H1 (cell line): ENCODE data around the gene CMSS1. TPM values are rescaled to one million over a fixed set of nuclear protein-coding genes. Genes with fewer than 3 reads are reported as not detected.

ENCODE experiments used
- CTCF ChIA-PET: fragments of 300-600 bp; sonication (Branson Sonifier 250); formaldehyde crosslinking; loops from one replicate; lab custom pipeline; 2021; ENCODE audit not compliant: partially characterized antibody; lab: Charles Lee
- POLR2A ChIA-PET: fragments of 300-600 bp; sonication (Branson Sonifier 250); formaldehyde crosslinking; loops from one replicate; lab custom pipeline; 2021; ENCODE audit warnings: inconsistent platforms; ENCODE audit not compliant: partially characterized antibody; lab: Charles Lee
- DNase-seq, 2 experiments: peaks; one replicate each; pipeline versions ENCODE4 v3.0.0 to v3.0.0-alpha.2; 2010 to 2022; ENCODE audit warnings: low spot score in 2 of 2, low read depth in 1 of 2, mixed read lengths in 1 of 2
- FAIRE-seq: peaks from 2 replicates; lab custom pipeline; 2011; peaks lifted over from hg19 to GRCh38; lab: Jason Lieb, UNC
- H2AFZ ChIP-seq: 2 replicates; pipeline ENCODE4 v1.8.1; 2012; ENCODE audit warnings: low read length, inconsistent platforms
- H2AK5ac ChIP-seq: 2 replicates; pipeline ENCODE4 v1.6.1; 2013; ENCODE audit warnings: low read depth, low read length
- H2BK120ac ChIP-seq: replicated peaks from 2 replicates; pipeline ENCODE3; 2013; ENCODE audit warnings: low read depth, low read length, inconsistent platforms
- H2BK12ac ChIP-seq: 2 replicates; pipeline ENCODE4 v1.6.1; 2013; ENCODE audit warnings: low read depth, low read length
- H2BK15ac ChIP-seq: 2 replicates; pipeline ENCODE4 v1.6.1; 2013; ENCODE audit warnings: low read length
- H2BK20ac ChIP-seq: 2 replicates; pipeline ENCODE4 v1.6.1; 2013; ENCODE audit warnings: low read length
- H2BK5ac ChIP-seq: 2 replicates; pipeline ENCODE4 v1.6.1; 2013; ENCODE audit warnings: low read depth, low read length
- H3K14ac ChIP-seq: 2 replicates; pipeline ENCODE4 v1.6.1; 2013; ENCODE audit warnings: inconsistent platforms; ENCODE audit not compliant: insufficient read length
- H3K18ac ChIP-seq: 2 replicates; pipeline ENCODE4 v1.6.1; 2013; ENCODE audit warnings: low read length; ENCODE audit errors: extremely low read depth
- H3K23ac ChIP-seq: 2 replicates; pipeline ENCODE4 v1.6.1; 2013; ENCODE audit warnings: inconsistent platforms; ENCODE audit not compliant: insufficient read length
- H3K23me2 ChIP-seq: 2 replicates; pipeline ENCODE4 v1.6.1; 2013; ENCODE audit warnings: low read depth, low read length
- H3K27ac ChIP-seq: 2 replicates; pipeline ENCODE4 v1.6.1; 2011; ENCODE audit warnings: low read depth, low read length, inconsistent platforms
- H3K27me3 ChIP-seq, 4 experiments: replicated peaks in 1 of 4; 1 replicate in 1 of 4; 2 replicates in 3 of 4; pipeline versions ENCODE4 v1.6.1 to v1.8.1; 2011 to 2013; ENCODE audit warnings: low read length in 3 of 4, mild to moderate bottlenecking in 3 of 4, inconsistent platforms in 2 of 4, mixed read lengths in 2 of 4, moderate library complexity in 1 of 4; ENCODE audit not compliant: control insufficient read depth in 3 of 4, insufficient read depth in 3 of 4; ENCODE audit errors: extremely low read depth in 1 of 4
- H3K36me3 ChIP-seq, 4 experiments: 2 replicates each; pipeline versions ENCODE4 v1.6.1 to v1.8.1; 2011 to 2013; ENCODE audit warnings: mild to moderate bottlenecking in 4 of 4, low read length in 3 of 4, moderate library complexity in 2 of 4, control low read depth in 1 of 4, inconsistent platforms in 1 of 4; ENCODE audit not compliant: insufficient read depth in 4 of 4, control insufficient read depth in 2 of 4
- H3K4ac ChIP-seq: replicated peaks from 2 replicates; pipeline ENCODE3; 2013; ENCODE audit warnings: low read length, low read depth, mixed read lengths, inconsistent platforms; ENCODE audit not compliant: insufficient read length
- H3K4me1 ChIP-seq, 4 experiments: replicated peaks in 1 of 4; 1 replicate in 1 of 4; 2 replicates in 3 of 4; pipeline versions ENCODE4 v1.6.1 to v1.8.1; 2011 to 2013; ENCODE audit warnings: low read length in 3 of 4, inconsistent platforms in 2 of 4, mixed read lengths in 1 of 4; ENCODE audit not compliant: insufficient read depth in 4 of 4, control insufficient read depth in 3 of 4
- H3K4me2 ChIP-seq, 2 experiments: 2 replicates each; pipeline versions ENCODE4 v1.6.1 to v1.8.1; 2011 to 2013; ENCODE audit warnings: low read depth in 2 of 2, low read length in 2 of 2, control low read depth in 1 of 2, inconsistent platforms in 1 of 2, mild to moderate bottlenecking in 1 of 2; ENCODE audit not compliant: insufficient read depth in 1 of 2
- H3K4me3 ChIP-seq, 4 experiments: fragments of 200-600, 300-600 bp in 1 of 4; sonication (generic), shearing (Covaris generic), sonication (Bioruptor Twin) in 1 of 4; 2 replicates each; pipeline versions ENCODE4 v1.5.1 to v1.8.1; 2011 to 2016; ENCODE audit warnings: low read length in 4 of 4, low read depth in 3 of 4, control low read depth in 2 of 4, inconsistent platforms in 2 of 4, mild to moderate bottlenecking in 2 of 4, mixed read lengths in 1 of 4, moderate library complexity in 1 of 4; ENCODE audit not compliant: insufficient read depth in 2 of 4; ENCODE audit errors: extremely low read depth in 1 of 4
- H3K56ac ChIP-seq: replicated peaks from 2 replicates; pipeline ENCODE3; 2013; ENCODE audit warnings: low read depth, mild to moderate bottlenecking, mixed read lengths, low read length, inconsistent platforms; ENCODE audit not compliant: insufficient read length
- H3K79me1 ChIP-seq: 2 replicates; pipeline ENCODE4 v1.6.1; 2013; ENCODE audit warnings: low read depth, low read length, control low read depth
- H3K79me2 ChIP-seq, 2 experiments: 2 replicates each; pipeline versions ENCODE4 v1.6.1 to v1.8.1; 2012 to 2013; ENCODE audit warnings: low read length in 2 of 2, mild to moderate bottlenecking in 2 of 2, inconsistent platforms in 1 of 2; ENCODE audit not compliant: insufficient read depth in 2 of 2, control insufficient read depth in 1 of 2
- H3K9ac ChIP-seq, 4 experiments: replicated peaks in 1 of 4; 1 replicate in 1 of 4; 2 replicates in 3 of 4; pipeline versions ENCODE4 v1.6.1 to v1.8.1; 2011 to 2013; ENCODE audit warnings: low read depth in 3 of 4, low read length in 3 of 4, control low read depth in 2 of 4, mild to moderate bottlenecking in 2 of 4, moderate library complexity in 2 of 4, inconsistent platforms in 1 of 4; ENCODE audit errors: extremely low read depth in 1 of 4
- H3K9me3 ChIP-seq, 2 experiments: 2 replicates each; pipeline versions ENCODE4 v1.6.1 to v1.8.1; 2012 to 2013; ENCODE audit warnings: mild to moderate bottlenecking in 2 of 2, moderate library complexity in 2 of 2, control low read depth in 1 of 2, inconsistent platforms in 1 of 2, low read depth in 1 of 2, low read length in 1 of 2, mixed read lengths in 1 of 2; ENCODE audit not compliant: insufficient read depth in 2 of 2
- H4K20me1 ChIP-seq, 2 experiments: replicated peaks in 1 of 2; 2 replicates each; pipeline versions ENCODE3 to v1.8.1; 2011 to 2013; ENCODE audit warnings: inconsistent platforms in 2 of 2, low read length in 2 of 2, mild to moderate bottlenecking in 1 of 2; ENCODE audit not compliant: insufficient read depth in 2 of 2, control insufficient read depth in 1 of 2
- H4K5ac ChIP-seq: 2 replicates; pipeline ENCODE4 v1.6.1; 2013; ENCODE audit warnings: low read length, low read depth, mixed read lengths, inconsistent platforms; ENCODE audit not compliant: insufficient read length
- H4K8ac ChIP-seq: 2 replicates; pipeline ENCODE4 v1.8.0; 2013; ENCODE audit warnings: mild to moderate bottlenecking, moderate library complexity, low read length, inconsistent platforms; ENCODE audit not compliant: insufficient read depth; ENCODE audit errors: extremely low read depth
- H4K91ac ChIP-seq: replicated peaks from 2 replicates; pipeline ENCODE3; 2013; ENCODE audit warnings: low read length, mixed read lengths, inconsistent platforms; ENCODE audit not compliant: insufficient read length
- CHD2 ChIP-seq: IDR thresholded peaks from 2 replicates; pipeline ENCODE4 v1.6.1; 2012; ENCODE audit warnings: low read length, improper control_type of control experiment
- MAFK ChIP-seq: IDR thresholded peaks from 2 replicates; pipeline ENCODE4 v1.6.1; 2012; ENCODE audit warnings: low read depth, mild to moderate bottlenecking, improper control_type of control experiment, low read length
- NANOG ChIP-seq: IDR thresholded peaks from 2 replicates; pipeline ENCODE4 v1.6.1; 2011; ENCODE audit warnings: low read length, low read depth, mild to moderate bottlenecking, inconsistent platforms; ENCODE audit not compliant: insufficient read depth, poor library complexity, severe bottlenecking
- POLR2AphosphoS5 ChIP-seq: IDR thresholded peaks from 2 replicates; pipeline ENCODE4 v1.6.1; 2011; ENCODE audit warnings: low read depth, low read length
- SIN3A ChIP-seq, 2 experiments: IDR thresholded peaks in 1 of 2; conservative IDR thresholded peaks in 1 of 2; 2 replicates each; pipeline ENCODE4 v1.6.1; 2011 to 2012; ENCODE audit warnings: low read length in 2 of 2, improper control_type of control experiment in 1 of 2, low read depth in 1 of 2, mild to moderate bottlenecking in 1 of 2
- TAF1 ChIP-seq: IDR thresholded peaks from 2 replicates; pipeline ENCODE4 v1.6.1; 2011; ENCODE audit warnings: mild to moderate bottlenecking, low read depth, low read length
- TBP ChIP-seq: IDR thresholded peaks from 2 replicates; pipeline ENCODE4 v1.6.1; 2011; ENCODE audit warnings: low read depth, low read length, improper control_type of control experiment
- WGBS, 2 experiments: shearing (Covaris generic) in 1 of 2; methylation state at CpG; one replicate each; pipeline versions ENCODE4 v1.1.6 to v1.1.7; 2013 to 2015; ENCODE audit warnings: low lambda C conversion rate in 2 of 2, mixed read lengths in 2 of 2, inconsistent platforms in 1 of 2, low coverage in 1 of 2, missing lambda C conversion rate in 1 of 2; ENCODE audit not compliant: insufficient replicate concordance in 2 of 2, insufficient coverage in 1 of 2, insufficient read length in 1 of 2; ENCODE audit errors: extremely low coverage in 1 of 2, missing lambda C conversion rate in 1 of 2; 5-methylcytosine and 5-hydroxymethylcytosine counted together
- polyA plus RNA-seq, 7 experiments: library from polyadenylated mRNA; depleted of rRNA in 3 of 7; stranded (reverse) in 5 of 7; unstranded in 2 of 7; fragments of >200 nt in 5 of 7; fragments of 200-250 nt in 2 of 7; gene quantifications; 1 replicate in 5 of 7; 2 replicates in 1 of 7; 4 replicates in 1 of 7; pipeline versions ENCODE4 v1.2.1 to v1.2.3, GENCODE V29; 2011 to 2013; ENCODE audit warnings: missing spikeins in 2 of 7, mixed read lengths in 2 of 7
- total RNA-seq: library from RNA; stranded (reverse); fragmentation: NEBNext Ultra II Directional; extraction: Animal tissue kit (Norgen Biotek cat#: 25700); gene quantifications from 2 replicates; pipeline ENCODE4 v1.2.1, GENCODE V29; 2021

The CMSS1 gene
- total and polyA plus RNA-seq, 2 of the 8 experiments (the other 6 are each of a cell fraction or from before 2014, with no cell fraction given), result 15.2 to 75.1 TPM

DNA sequence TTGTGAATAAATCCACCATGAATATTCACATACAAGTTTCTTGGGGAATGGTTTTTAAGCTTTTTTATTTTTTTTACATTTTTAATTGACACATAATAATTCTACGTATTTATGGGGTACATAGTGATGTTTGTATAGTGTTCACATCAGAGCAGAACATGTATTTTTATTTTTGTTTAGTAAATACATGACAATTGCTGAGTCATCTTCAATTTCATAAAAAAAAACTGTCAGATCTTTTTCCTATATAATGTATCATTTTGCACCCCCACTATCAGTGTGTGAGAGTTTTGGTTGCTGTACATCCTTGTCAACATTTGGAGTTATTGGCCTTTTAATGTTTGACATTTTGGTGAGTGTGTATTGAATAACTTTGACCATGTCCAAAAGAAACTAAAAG lies 336.5 kb downstream of the CMSS1 start:
- H2BK20ac ChIP-seq, result no peak overlapping the region
- CTCF ChIA-PET, result interaction anchor here (0.7 to 0.8 kb wide), 2 partner anchors 9 to 1618 kb away, joined by 3 to 4 read pairs; no protein-coding TSS in a partner anchor
- H4K8ac ChIP-seq, result no peak overlapping the region
- H3K23me2 ChIP-seq, result no peaks in the 10 kb centered on the region
- H3K18ac ChIP-seq, result no peak overlapping the region
- no peak overlapping the region for H3K4ac ChIP-seq
- no peak overlapping the region for H2BK5ac ChIP-seq
- H2BK120ac ChIP-seq, result no peak overlapping the region
- no peak overlapping the region for H3K4me3 ChIP-seq
- H2AFZ ChIP-seq, result no peak overlapping the region
- no peak for FAIRE-seq
- WGBS, 2 experiments, result 95% methylated on average over 1 of the region's 1 CpG; no CpG with 5 or more reads in 1 of the 2 experiments
- TF ChIP-seq TAF1 (no peak), NANOG (no peak), CHD2 (no peak), POLR2AphosphoS5 (no peak), SIN3A (conservative IDR thresholded peaks at IDR 0.05 in 1 of 2, IDR thresholded peaks at IDR 0.05 in 1 of 2; ENCODE audit: low read depth in 1 of 2, low read length in 2 of 2) (no peak), TBP (no peak), MAFK (0 out of 2 replicates have a peak, but pooled peaks have one; percentile 36)
- TF ChIP-seq, all 59 proteins: peak for 1
- Histone ChIP-seq H3K23ac (no peak overlapping the region), H3K56ac (no peak overlapping the region), H3K9me3 (peaks cover 9 to 10% of the 10 kb centered on the region in 2 experiments; a peak in 2 of 4 replicates), H2BK15ac (no peak overlapping the region), H3K4me2 (no peak overlapping the region), H4K20me1 (no peaks in the 10 kb centered on the region), H4K91ac (no peak overlapping the region), H3K36me3 (peaks cover 0 to 11% (median 2%) of the 10 kb centered on the region in 4 experiments; a peak in 3 of 8 replicates), H3K9ac (no peak overlapping the region), H3K27me3 (no peaks in the 10 kb centered on the region), H3K79me2 (no peaks in the 10 kb centered on the region), H3K14ac (no peak overlapping the region), H4K5ac (no peak overlapping the region), H2AK5ac (no peak overlapping the region), H3K79me1 (no peaks in the 10 kb centered on the region), H2BK12ac (no peak overlapping the region), H3K4me1 (no peaks in the 10 kb centered on the region), H3K27ac (no peak overlapping the region)
- POLR2A ChIA-PET, result no interaction called here
- no peak for DNase-seq
